IMR-90 (cell line): ENCODE measurements around the gene E2F8. TPM values are rescaled to one million over a fixed set of nuclear protein-coding genes. Genes with fewer than 3 reads are reported as not detected.

ENCODE experiments used
- ATAC-seq: fragments of 200-7000 bp; cut with Tn5 transposase; 2 replicates; pipeline ENCODE4 v1.9.1; 2020; ENCODE audit warnings: low read depth, mild to moderate bottlenecking, moderate library complexity
- BruUV-seq: library from RNA; stranded (reverse); fragments of 400-500 nt; replicated peaks from 2 replicates; lab custom pipeline; 2021; lab: Mats Ljungman, UMichigan
- CTCF ChIA-PET: fragments of 300-600 bp; formaldehyde crosslinking; extraction: SDS; loops from one replicate; lab custom pipeline; 2021; ENCODE audit warnings: antibody characterized with exemption; lab: Yijun Ruan, JAX
- POLR2A ChIA-PET: fragments of 300-600 bp; sonication (Branson Sonifier 250); formaldehyde crosslinking; loops from one replicate; lab custom pipeline; 2022; ENCODE audit warnings: antibody characterized with exemption; ENCODE audit not compliant: unreplicated experiment; lab: Charles Lee
- DNase-seq: peaks from one replicate; pipeline ENCODE4 v3.0.0; 2013
- H2AFZ ChIP-seq: replicated peaks from 2 replicates; pipeline ENCODE3; 2013; ENCODE audit warnings: low read length, mild to moderate bottlenecking; ENCODE audit not compliant: poor library complexity
- H2AK5ac ChIP-seq: 2 replicates; pipeline ENCODE4 v1.6.1; 2013; ENCODE audit warnings: low read depth, low read length, inconsistent platforms
- H2AK9ac ChIP-seq: replicated peaks from 2 replicates; pipeline ENCODE3; 2013; ENCODE audit warnings: mild to moderate bottlenecking, low read depth, low read length, moderate library complexity; ENCODE audit not compliant: poor library complexity
- H2BK120ac ChIP-seq: 2 replicates; pipeline ENCODE4 v1.6.1; 2013; ENCODE audit warnings: low read depth, low read length, inconsistent platforms
- H2BK15ac ChIP-seq: 3 replicates; pipeline ENCODE4 v1.6.1; 2013; ENCODE audit warnings: low read depth, low read length, inconsistent platforms
- H2BK20ac ChIP-seq: 2 replicates; pipeline ENCODE4 v1.6.1; 2013; ENCODE audit warnings: low read depth, mild to moderate bottlenecking, inconsistent platforms, low read length, moderate library complexity
- H2BK5ac ChIP-seq: 2 replicates; pipeline ENCODE4 v1.6.1; 2013; ENCODE audit warnings: mild to moderate bottlenecking, low read depth, low read length, inconsistent platforms; ENCODE audit not compliant: poor library complexity, severe bottlenecking
- H3K14ac ChIP-seq: replicated peaks from 2 replicates; pipeline ENCODE4 v1.6.1; 2013; ENCODE audit warnings: low read depth, low read length, inconsistent platforms
- H3K18ac ChIP-seq: 2 replicates; pipeline ENCODE4 v1.6.1; 2013; ENCODE audit warnings: low read depth, low read length, control low read depth
- H3K23ac ChIP-seq: 2 replicates; pipeline ENCODE4 v1.6.1; 2013; ENCODE audit warnings: low read depth, low read length, inconsistent platforms
- H3K27ac ChIP-seq: 2 replicates; pipeline ENCODE4 v1.5.1; 2013; ENCODE audit warnings: mild to moderate bottlenecking, control low read depth, low read length; ENCODE audit not compliant: insufficient read depth
- H3K27me3 ChIP-seq: 2 replicates; pipeline ENCODE4 v1.6.1; 2013; ENCODE audit warnings: low read length; ENCODE audit not compliant: control insufficient read depth, insufficient read depth
- H3K36me3 ChIP-seq: 2 replicates; pipeline ENCODE4 v1.6.1; 2013; ENCODE audit warnings: low read length, mixed read lengths; ENCODE audit not compliant: control insufficient read depth, insufficient read depth
- H3K4ac ChIP-seq: 2 replicates; pipeline ENCODE4 v1.6.1; 2013; ENCODE audit warnings: low read depth, low read length, inconsistent platforms
- H3K4me1 ChIP-seq: 2 replicates; pipeline ENCODE4 v1.6.1; 2013; ENCODE audit warnings: low read length, mixed read lengths; ENCODE audit not compliant: control insufficient read depth, insufficient read depth
- H3K4me2 ChIP-seq: 2 replicates; pipeline ENCODE4 v1.6.1; 2013; ENCODE audit warnings: low read depth, mild to moderate bottlenecking, control low read depth, low read length, moderate library complexity
- H3K4me3 ChIP-seq: 2 replicates; pipeline ENCODE4 v1.5.1; 2013; ENCODE audit warnings: low read depth, mild to moderate bottlenecking, control low read depth, low read length, moderate library complexity; ENCODE audit not compliant: insufficient read depth
- H3K56ac ChIP-seq: 2 replicates; pipeline ENCODE4 v1.6.1; 2013; ENCODE audit warnings: low read length, inconsistent platforms; ENCODE audit not compliant: insufficient read depth; ENCODE audit errors: extremely low read depth
- H3K79me1 ChIP-seq, 2 experiments: 2 replicates each; pipeline ENCODE4 v1.6.1; 2013; ENCODE audit warnings: low read length in 2 of 2, inconsistent platforms in 1 of 2, low read depth in 1 of 2
- H3K9ac ChIP-seq: 2 replicates; pipeline ENCODE4 v1.6.1; 2013; ENCODE audit warnings: low read depth, low read length, control low read depth
- H3K9me1 ChIP-seq: 2 replicates; pipeline ENCODE4 v1.6.1; 2013; ENCODE audit warnings: low read length, inconsistent platforms; ENCODE audit not compliant: insufficient read depth
- H3K9me3 ChIP-seq: 2 replicates; pipeline ENCODE4 v1.6.1; 2013; ENCODE audit warnings: low read length; ENCODE audit not compliant: control insufficient read depth, insufficient read depth
- H4K20me1 ChIP-seq: 2 replicates; pipeline ENCODE4 v1.6.1; 2013; ENCODE audit warnings: low read length, inconsistent platforms; ENCODE audit not compliant: insufficient read depth
- H4K5ac ChIP-seq: 2 replicates; pipeline ENCODE4 v1.6.1; 2013; ENCODE audit warnings: mild to moderate bottlenecking, low read depth, low read length, control low read depth
- H4K8ac ChIP-seq, 2 experiments: 2 replicates each; pipeline ENCODE4 v1.6.1; 2013; ENCODE audit warnings: low read depth in 2 of 2, low read length in 2 of 2, control low read depth in 1 of 2, inconsistent platforms in 1 of 2
- H4K91ac ChIP-seq: 2 replicates; pipeline ENCODE4 v1.6.1; 2013; ENCODE audit warnings: low read depth, low read length, inconsistent platforms; ENCODE audit not compliant: insufficient read depth
- POLR2A ChIP-seq: IDR thresholded peaks from 2 replicates; pipeline ENCODE4 v1.6.1; 2012; ENCODE audit warnings: mild to moderate bottlenecking, low read depth, low read length
- RCOR1 ChIP-seq: IDR thresholded peaks from 2 replicates; pipeline ENCODE4 v1.6.1; 2012; ENCODE audit warnings: mild to moderate bottlenecking, low read length, improper control_type of control experiment; ENCODE audit not compliant: insufficient replicate concordance
- RFX5 ChIP-seq: IDR thresholded peaks from 2 replicates; pipeline ENCODE4 v1.8.0; 2012; ENCODE audit warnings: low read depth, mild to moderate bottlenecking, low read length, moderate library complexity
- USF2 ChIP-seq: fragments of 150-350 bp; IDR thresholded peaks from 2 replicates; pipeline ENCODE4 v1.6.1; 2017; ENCODE audit warnings: mild to moderate bottlenecking, antibody characterized with exemption, low read length, low read depth
- WGBS, 2 experiments: methylation state at CpG; one replicate each; pipeline versions ENCODE4 v1.1.5 to v1.1.7; 2013; ENCODE audit warnings: missing lambda C conversion rate in 2 of 2; ENCODE audit not compliant: insufficient read length in 1 of 2; ENCODE audit errors: extremely low coverage in 2 of 2; 5-methylcytosine and 5-hydroxymethylcytosine counted together
- dilution Hi-C: fragments of 300-500 bp; cut with HindIII; formaldehyde crosslinking; loops from one replicate; pipeline ENCODE4 v1.14.3; 2018; ENCODE audit warnings: low sequenced_read_pairs; ENCODE audit not compliant: unreplicated experiment
- in situ Hi-C: fragments of 300-500 bp; cut with MboI; formaldehyde crosslinking; loops from 3 replicates; pipeline ENCODE4 v1.14.3; 2019; ENCODE audit warnings: low sequenced_read_pairs, inconsistent platforms, mixed read lengths
- intact Hi-C: fragments of 100-400 bp; cut with micrococcal nuclease; formaldehyde crosslinking; loops from 2 replicates; pipeline ENCODE4 v1.10.0; 2022
- polyA plus RNA-seq, 3 experiments: library from polyadenylated mRNA; depleted of rRNA; stranded (reverse); fragments of >200 nt; gene quantifications; 2 replicates each; pipeline ENCODE4 v1.2.3, GENCODE V29; 2012; ENCODE audit warnings: low replicate concordance in 1 of 3
- total RNA-seq: library from RNA; depleted of rRNA; stranded (reverse); fragments of >200 nt; gene quantifications from 2 replicates; pipeline ENCODE4 v1.2.3, GENCODE V29; 2012

The E2F8 gene
- total and polyA plus RNA-seq, 2 of the 4 experiments (the other 2 are of a cell fraction) = 1.1 to 2.3 TPM

GRCh38 chr11:19216021-19216420, 24.7 kb downstream of the E2F8 start:
- intact Hi-C loops (no loop called here), in situ Hi-C loops (no loop called here), dilution Hi-C loops (no loop called here)
- H3K4ac ChIP-seq = no peak overlapping the region
- TF ChIP-seq RCOR1 (no peak), POLR2A (no peak), USF2 (no peak), RFX5 (no peak)
- ATAC-seq (no peak), DNase-seq (no peak)
- peaks cover 8% of the 10 kb centered on the region for H3K27me3 ChIP-seq
- H2AFZ ChIP-seq = no peak overlapping the region
- H3K9me3 ChIP-seq = no peaks in the 10 kb centered on the region
- no peak overlapping the region for H3K14ac ChIP-seq
- H2BK15ac ChIP-seq = no peak overlapping the region
- no peak overlapping the region for H3K23ac ChIP-seq
- H3K4me1 ChIP-seq = no peaks in the 10 kb centered on the region
- no peak overlapping the region for H3K27ac ChIP-seq
- H4K91ac ChIP-seq = no peak overlapping the region
- no peaks in the 10 kb centered on the region for H3K36me3 ChIP-seq
- H4K5ac ChIP-seq = no peak overlapping the region
- no CpG with 5 or more reads among the region's 4 CpGs for WGBS, 2 experiments
- H3K18ac ChIP-seq = no peak overlapping the region
- ChIA-PET POLR2A (interaction anchor here (0.6 kb wide), 1 partner anchor 11 kb away, joined by 6 read pairs; no protein-coding TSS in a partner anchor), CTCF (no interaction called here)
- no peak overlapping the region for H3K4me2 ChIP-seq
- no peaks in the 10 kb centered on the region for H3K9me1 ChIP-seq
- H2BK20ac ChIP-seq = no peak overlapping the region
- no peak overlapping the region for H2BK5ac ChIP-seq
- no peak overlapping the region for H4K8ac ChIP-seq
- no peak overlapping the region for H2BK120ac ChIP-seq
- H3K9ac ChIP-seq = no peak overlapping the region
- H4K20me1 ChIP-seq = no peaks in the 10 kb centered on the region
- no peaks in the 10 kb centered on the region for H3K79me1 ChIP-seq
- no peak overlapping the region for H2AK9ac ChIP-seq
- no peak overlapping the region for H2AK5ac ChIP-seq
- BruUV-seq = no TSS peak
- no peak overlapping the region for H3K4me3 ChIP-seq
- H3K56ac ChIP-seq = no peak overlapping the region
